CD14-positive monocyte (primary cell): ENCODE results near the gene FBLL1. TPM values are rescaled to one million over a fixed set of nuclear protein-coding genes. Genes with fewer than 3 reads are reported as not detected.
"Not testable (repeated sequence)": the region's sequence is repeated elsewhere in the genome, so short reads cannot be mapped to it uniquely, and the experiment has no call there.

Source experiments
- DNase-seq, 3 donors: peaks; one replicate each; pipeline ENCODE4 v3.0.0-alpha.2; 2011 to 2022
- H2AFZ ChIP-seq: 2 replicates; pipeline ENCODE4 v1.6.0; 2012; ENCODE audit warnings: mild to moderate bottlenecking, low read depth, low read length, inconsistent platforms; ENCODE audit not compliant: insufficient read depth, poor library complexity, severe bottlenecking
- H3K27ac ChIP-seq, 2 donors: 1 replicate in 1 of 2; 2 replicates in 1 of 2; pipeline ENCODE4 v1.5.1; 2012 to 2013; ENCODE audit warnings: low read length in 2 of 2, control low read depth in 1 of 2, inconsistent platforms in 1 of 2, low read depth in 1 of 2, mild to moderate bottlenecking in 1 of 2
- H3K27me3 ChIP-seq, 2 donors: one replicate each; pipeline versions ENCODE4 v1.6.0 to v1.6.1; 2011 to 2013; ENCODE audit warnings: low read length in 2 of 2; ENCODE audit not compliant: control insufficient read depth in 2 of 2, insufficient read depth in 2 of 2
- H3K36me3 ChIP-seq, 2 donors: replicated peaks in 1 of 2; 1 replicate in 1 of 2; 2 replicates in 1 of 2; pipeline versions ENCODE4 v1.5.1 to v1.6.1; 2012 to 2013; ENCODE audit warnings: low read length in 2 of 2, control low read depth in 1 of 2, inconsistent platforms in 1 of 2, mild to moderate bottlenecking in 1 of 2; ENCODE audit not compliant: insufficient read depth in 2 of 2, control insufficient read depth in 1 of 2
- H3K4me1 ChIP-seq, 2 donors: 1 replicate in 1 of 2; 2 replicates in 1 of 2; pipeline versions ENCODE4 v1.5.1 to v1.6.1; 2012 to 2013; ENCODE audit warnings: low read length in 2 of 2, control low read depth in 1 of 2, inconsistent platforms in 1 of 2, mild to moderate bottlenecking in 1 of 2, moderate library complexity in 1 of 2; ENCODE audit not compliant: insufficient read depth in 2 of 2, control insufficient read depth in 1 of 2
- H3K4me2 ChIP-seq: replicated peaks from 2 replicates; pipeline ENCODE3; 2012; ENCODE audit warnings: low read length, moderate library complexity, mild to moderate bottlenecking; ENCODE audit not compliant: poor library complexity, severe bottlenecking; ENCODE audit errors: extremely low read depth
- H3K4me3 ChIP-seq, 3 experiments: fragments of 200-600 bp in 1 of 3; sonication (generic) in 1 of 3; replicated peaks in 1 of 3; 1 replicate in 2 of 3; 2 replicates in 1 of 3; pipeline ENCODE4 v1.5.1; 2011 to 2013; ENCODE audit warnings: low read length in 3 of 3, mild to moderate bottlenecking in 3 of 3, control low read depth in 2 of 3, low read depth in 2 of 3, inconsistent platforms in 1 of 3, moderate library complexity in 1 of 3
- H3K79me2 ChIP-seq: 2 replicates; pipeline ENCODE4 v1.6.0; 2012; ENCODE audit warnings: mild to moderate bottlenecking, control low read depth, inconsistent platforms, low read length, moderate library complexity; ENCODE audit not compliant: insufficient read depth
- H3K9ac ChIP-seq: 2 replicates; pipeline ENCODE4 v1.6.0; 2017; ENCODE audit warnings: low read length, mild to moderate bottlenecking; ENCODE audit not compliant: insufficient read depth, poor library complexity, severe bottlenecking
- H3K9me3 ChIP-seq, 2 donors: replicated peaks in 1 of 2; 1 replicate in 1 of 2; 2 replicates in 1 of 2; pipeline versions ENCODE4 v1.5.1 to v1.6.1; 2012 to 2013; ENCODE audit warnings: low read length in 2 of 2, control low read depth in 1 of 2; ENCODE audit not compliant: control insufficient read depth in 1 of 2, insufficient read depth in 1 of 2
- H4K20me1 ChIP-seq: 2 replicates; pipeline ENCODE4 v1.6.0; 2012; ENCODE audit warnings: mild to moderate bottlenecking, low read length, control low read depth, moderate library complexity; ENCODE audit not compliant: insufficient read depth
- H3K27ac Mint-ChIP-seq, 7 donors: one replicate each; pipeline ENCODE4 v1.8.0; 2020; ENCODE audit warnings: mild to moderate bottlenecking in 7 of 7, mixed read lengths in 7 of 7, moderate library complexity in 6 of 7, inconsistent platforms in 2 of 7
- H3K27me3 Mint-ChIP-seq, 3 donors: one replicate each; pipeline ENCODE4 v1.8.0; 2021 to 2022; ENCODE audit warnings: low read depth in 3 of 3, mild to moderate bottlenecking in 3 of 3, mixed read lengths in 3 of 3, moderate library complexity in 3 of 3, inconsistent platforms in 1 of 3
- H3K36me3 Mint-ChIP-seq, 2 donors: one replicate each; pipeline ENCODE4 v1.8.0; 2020; ENCODE audit warnings: mixed read lengths in 2 of 2, inconsistent platforms in 1 of 2, mild to moderate bottlenecking in 1 of 2
- H3K4me1 Mint-ChIP-seq: one replicate; pipeline ENCODE4 v1.8.0; 2020; ENCODE audit warnings: mild to moderate bottlenecking, mixed read lengths
- H3K4me3 Mint-ChIP-seq, 2 donors: one replicate each; pipeline ENCODE4 v1.8.0; 2020; ENCODE audit warnings: mild to moderate bottlenecking in 2 of 2, mixed read lengths in 2 of 2, moderate library complexity in 1 of 2
- H3K9me3 Mint-ChIP-seq, 7 donors: one replicate each; pipeline ENCODE4 v1.8.0; 2020 to 2022; ENCODE audit warnings: mixed read lengths in 7 of 7, mild to moderate bottlenecking in 6 of 7, moderate library complexity in 6 of 7, inconsistent platforms in 2 of 7
- CTCF ChIP-seq: fragments of 200-600 bp; IDR thresholded peaks from one replicate; pipeline ENCODE4 v1.8.0; 2022; ENCODE audit warnings: antibody characterized with exemption, mild to moderate bottlenecking
- WGBS: methylation state at CpG from one replicate; pipeline ENCODE4 v1.1.5; 2013; ENCODE audit warnings: missing lambda C conversion rate; ENCODE audit not compliant: insufficient coverage; 5-methylcytosine and 5-hydroxymethylcytosine counted together
- intact Hi-C, 2 donors: fragments of 100-400 bp; cut with micrococcal nuclease; formaldehyde crosslinking; loops; one replicate each; pipeline versions ENCODE4 v1.15.0 to v1.15.1; 2023
- polyA plus RNA-seq, 3 donors: library from polyadenylated mRNA; depleted of rRNA in 1 of 3; unstranded in 2 of 3; stranded (reverse) in 1 of 3; fragments of 300-500 nt in 2 of 3; fragments of >200 nt in 1 of 3; fragmentation: Illumina TruSeq in 2 of 3; gene quantifications; 1 replicate in 2 of 3; 2 replicates in 1 of 3; pipeline ENCODE4 v1.2.3, GENCODE V29; 2012 to 2021

FBLL1 gene
- polyA plus RNA-seq, 3 donors, result 0.08 TPM; not detected in 2

GRCh38 chr5:168531987-168532864, 3.1 kb downstream of the FBLL1 start:
- H3K27me3 ChIP-seq, result peaks cover 31 to 40% of the 10 kb centered on the region in 2 donors
- H3K4me2 ChIP-seq, result no peak overlapping the region
- H3K4me1 Mint-ChIP-seq, result peaks cover 10% of the 10 kb centered on the region
- peaks cover 11 to 19% of the 10 kb centered on the region in 2 donors for H3K9me3 ChIP-seq
- intact Hi-C loops, result no loop called here
- peak overlapping the region in 1 of 2 donors; percentile 30 for H3K4me3 Mint-ChIP-seq
- H3K27ac ChIP-seq, result no peak overlapping the region
- no peak overlapping the region for H3K4me3 ChIP-seq
- peaks cover 39 to 50% (median 44%) of the 10 kb centered on the region in 3 donors for H3K27me3 Mint-ChIP-seq
- no peak for DNase-seq
- no peaks in the 10 kb centered on the region for H3K4me1 ChIP-seq
- H4K20me1 ChIP-seq, result no peaks in the 10 kb centered on the region
- H3K9me3 Mint-ChIP-seq, result peaks cover 7 to 21% (median 16%) of the 10 kb centered on the region in 7 donors
- 88% methylated on average over 1 of the region's 6 CpGs for WGBS
- H3K27ac Mint-ChIP-seq, result no peak overlapping the region
- H3K79me2 ChIP-seq, result no peaks in the 10 kb centered on the region
- no peak for TF ChIP-seq CTCF
- H2AFZ ChIP-seq, result no peak overlapping the region
- H3K36me3 Mint-ChIP-seq, result peaks cover 0 to 14% of the 10 kb centered on the region in 2 donors
- H3K36me3 ChIP-seq, result no peaks in the 10 kb centered on the region
- H3K9ac ChIP-seq, result no peak overlapping the region

GRCh38 chr5:168534351-168534750, 5.2 kb downstream of the FBLL1 start:
- H4K20me1 ChIP-seq, H3K27ac Mint-ChIP-seq, H3K4me3 Mint-ChIP-seq, DNase-seq, H3K79me2 ChIP-seq, H3K27ac ChIP-seq, intact Hi-C loops, H3K36me3 Mint-ChIP-seq, H3K9ac ChIP-seq, H2AFZ ChIP-seq, H3K4me1 ChIP-seq, H3K4me2 ChIP-seq, H3K4me1 Mint-ChIP-seq, H3K4me3 ChIP-seq, H3K36me3 ChIP-seq: not testable (repeated sequence)
- Histone ChIP-seq H3K9me3 (peaks cover 11% of the 10 kb centered on the region in 2 donors), H3K27me3 (peaks cover 21 to 26% of the 10 kb centered on the region in 2 donors)
- WGBS, result 90% methylated on average over 3 of the region's 7 CpGs
- Mint-ChIP-seq H3K9me3 (peaks cover 5 to 12% (median 11%) of the 10 kb centered on the region in 7 donors), H3K27me3 (peaks cover 22 to 31% (median 29%) of the 10 kb centered on the region in 3 donors)
